Measurements from ENCODE around the gene VAMP8. TPM values are rescaled to one million over a fixed set of nuclear protein-coding genes. Genes with fewer than 3 reads are reported as not detected.

The VAMP8 gene
- total RNA-seq, 4 donors from 2014 or later: 23.3 to 48.7 (median 46.1) TPM

DNA sequence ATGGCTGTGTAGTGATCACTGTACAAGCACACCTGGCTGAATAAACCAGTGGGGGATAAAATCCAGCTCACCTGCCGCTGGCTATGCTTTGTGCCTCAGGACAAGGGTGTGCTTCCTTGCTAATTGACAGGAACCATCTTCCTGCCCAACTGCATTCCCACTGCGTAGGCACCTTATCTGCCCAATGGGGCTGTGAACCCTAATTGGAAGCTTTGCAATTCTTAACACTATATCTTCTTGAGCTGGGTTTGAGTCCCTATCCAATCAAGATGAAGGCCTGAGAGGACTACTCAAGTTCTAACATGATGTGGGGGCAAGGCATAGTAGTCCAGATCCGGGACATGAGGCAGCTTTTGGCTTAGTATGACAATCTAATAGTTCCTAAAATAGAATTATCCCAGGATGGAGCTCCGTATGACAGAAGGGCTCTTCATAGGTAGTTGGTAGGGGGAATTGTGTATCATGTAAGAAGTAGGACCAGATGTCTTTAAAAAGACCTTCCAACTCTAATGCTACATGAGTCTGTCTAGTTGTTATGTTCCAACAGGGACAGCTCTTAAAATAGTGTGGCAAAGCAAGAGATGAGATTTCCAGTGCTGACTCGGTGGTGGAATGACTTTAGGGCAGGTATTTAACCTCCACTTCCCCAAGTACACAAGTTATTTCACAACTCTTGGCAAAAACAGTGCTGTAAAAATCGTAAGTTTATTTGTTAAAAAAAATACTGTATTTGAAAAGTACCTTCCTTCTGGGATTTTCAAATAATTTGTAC lies 27.4 kb downstream of the VAMP8 start:
- DNase-seq (ENCODE audit: low spot score) (no peak), ATAC-seq (ENCODE audit: low FRiP score) (no peak)
- TF ChIP-seq, protein P1, sequence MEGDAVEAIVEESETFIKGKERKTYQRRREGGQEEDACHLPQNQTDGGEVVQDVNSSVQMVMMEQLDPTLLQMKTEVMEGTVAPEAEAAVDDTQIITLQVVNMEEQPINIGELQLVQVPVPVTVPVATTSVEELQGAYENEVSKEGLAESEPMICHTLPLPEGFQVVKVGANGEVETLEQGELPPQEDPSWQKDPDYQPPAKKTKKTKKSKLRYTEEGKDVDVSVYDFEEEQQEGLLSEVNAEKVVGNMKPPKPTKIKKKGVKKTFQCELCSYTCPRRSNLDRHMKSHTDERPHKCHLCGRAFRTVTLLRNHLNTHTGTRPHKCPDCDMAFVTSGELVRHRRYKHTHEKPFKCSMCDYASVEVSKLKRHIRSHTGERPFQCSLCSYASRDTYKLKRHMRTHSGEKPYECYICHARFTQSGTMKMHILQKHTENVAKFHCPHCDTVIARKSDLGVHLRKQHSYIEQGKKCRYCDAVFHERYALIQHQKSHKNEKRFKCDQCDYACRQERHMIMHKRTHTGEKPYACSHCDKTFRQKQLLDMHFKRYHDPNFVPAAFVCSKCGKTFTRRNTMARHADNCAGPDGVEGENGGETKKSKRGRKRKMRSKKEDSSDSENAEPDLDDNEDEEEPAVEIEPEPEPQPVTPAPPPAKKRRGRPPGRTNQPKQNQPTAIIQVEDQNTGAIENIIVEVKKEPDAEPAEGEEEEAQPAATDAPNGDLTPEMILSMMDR (IDR thresholded peaks at IDR 0.05): no peak

DNA sequence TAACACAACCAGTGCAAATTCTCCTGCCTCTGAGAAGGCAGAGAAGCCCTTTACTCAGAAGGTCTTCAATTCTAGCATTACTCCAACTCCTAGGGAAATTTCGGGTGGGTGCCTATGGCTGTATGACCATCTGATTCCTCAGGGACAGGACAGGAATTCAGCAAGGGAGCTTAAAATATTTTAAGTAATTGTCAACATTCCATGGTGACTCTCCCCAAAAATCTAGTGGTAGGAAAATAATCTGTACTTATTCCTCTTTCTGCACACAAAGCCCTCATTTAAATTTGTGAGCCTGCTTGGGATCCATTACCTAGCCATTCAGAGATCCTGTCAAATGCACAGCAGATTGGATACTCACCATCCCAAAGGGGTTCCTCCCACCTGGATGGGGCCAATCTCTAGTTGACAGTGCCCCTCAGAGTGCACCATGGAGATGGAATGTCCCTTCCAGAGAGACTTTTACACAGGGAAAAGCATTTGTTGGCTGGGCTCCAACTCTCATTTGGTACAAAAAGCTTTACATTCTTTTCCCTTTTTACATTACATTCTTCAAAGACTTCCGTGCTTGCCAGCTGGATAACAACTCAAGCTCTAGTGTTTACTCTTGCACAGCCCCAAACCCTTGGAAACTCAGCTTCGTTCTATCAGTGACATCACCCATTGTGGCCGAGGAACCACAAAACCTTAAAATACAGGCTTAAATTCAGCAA lies 28.2 kb downstream of the VAMP8 start:
- no peak for DNase-seq (ENCODE audit: low spot score)
- TF ChIP-seq, protein P1 (IDR thresholded peaks at IDR 0.05): no peak
- ATAC-seq (ENCODE audit: low FRiP score): no peak

DNA sequence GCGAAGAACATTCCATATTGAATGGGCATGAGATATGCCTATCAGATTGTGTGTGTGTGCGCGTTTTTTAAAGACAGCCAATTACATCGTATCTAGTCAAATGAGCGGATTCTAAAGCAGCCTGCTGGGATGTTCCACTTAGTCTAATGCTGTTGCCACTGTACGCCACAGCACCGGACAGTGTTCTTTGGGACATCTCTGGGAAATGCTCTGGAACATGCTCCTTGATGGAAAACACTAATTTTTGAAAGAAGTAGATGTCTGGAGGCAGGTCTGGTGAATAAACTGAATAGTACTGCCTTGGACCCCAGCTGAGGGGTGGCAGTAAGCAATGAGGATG lies 28.7 kb downstream of the VAMP8 start:
- DNase-seq (ENCODE audit: low spot score): no peak
- TF ChIP-seq, protein P1 (IDR thresholded peaks at IDR 0.05): no peak
- no peak for ATAC-seq (ENCODE audit: low FRiP score)

DNA sequence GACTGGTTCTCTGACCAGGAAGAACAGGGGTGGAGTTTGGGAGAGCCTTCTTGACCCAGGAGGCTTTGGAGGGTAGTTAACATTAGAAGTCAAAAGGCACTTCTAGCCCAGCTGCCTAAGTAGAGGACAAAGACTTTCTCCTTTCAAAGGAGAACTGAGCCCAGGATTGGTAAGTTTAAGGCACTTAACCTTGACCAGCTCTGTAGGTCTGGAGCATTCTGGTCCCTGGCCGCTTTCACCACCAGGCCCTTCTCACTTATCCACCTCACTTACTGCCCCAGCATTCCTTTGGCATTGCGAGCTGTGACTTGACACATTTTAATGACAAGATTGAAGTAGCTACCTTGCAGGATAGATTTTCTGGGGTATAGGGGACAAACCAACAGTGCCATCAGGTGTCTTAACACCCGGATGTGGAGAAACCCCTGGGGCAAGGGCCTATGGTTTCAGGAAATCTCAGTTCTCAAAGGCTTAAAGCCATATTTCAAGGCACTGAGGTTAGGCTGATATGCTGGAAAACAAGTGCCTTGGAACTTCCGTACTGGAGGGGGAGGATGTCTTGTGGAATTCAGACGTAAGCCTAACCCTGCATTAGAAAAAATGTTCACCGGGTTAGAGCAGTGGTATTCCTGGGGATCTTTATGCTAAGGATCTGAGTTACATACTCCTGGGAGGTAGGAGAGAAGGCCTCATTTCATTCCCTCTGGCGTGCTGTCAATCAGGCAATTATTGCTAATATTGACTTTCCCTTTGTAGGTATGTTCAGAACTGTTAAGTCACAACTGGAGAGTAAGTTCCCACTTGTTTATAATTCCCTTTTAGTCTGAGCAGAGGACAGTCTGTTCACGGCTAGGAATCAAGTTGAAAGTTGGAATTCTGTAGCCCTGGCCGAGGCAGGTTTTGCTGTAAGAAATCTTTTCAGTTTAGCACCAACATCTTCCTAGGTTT lies 30.2 kb downstream of the VAMP8 start:
- DNase-seq (ENCODE audit: low spot score): no peak
- TF ChIP-seq, protein P1 (IDR thresholded peaks at IDR 0.05): no peak
- no peak for ATAC-seq (ENCODE audit: low FRiP score)

DNA sequence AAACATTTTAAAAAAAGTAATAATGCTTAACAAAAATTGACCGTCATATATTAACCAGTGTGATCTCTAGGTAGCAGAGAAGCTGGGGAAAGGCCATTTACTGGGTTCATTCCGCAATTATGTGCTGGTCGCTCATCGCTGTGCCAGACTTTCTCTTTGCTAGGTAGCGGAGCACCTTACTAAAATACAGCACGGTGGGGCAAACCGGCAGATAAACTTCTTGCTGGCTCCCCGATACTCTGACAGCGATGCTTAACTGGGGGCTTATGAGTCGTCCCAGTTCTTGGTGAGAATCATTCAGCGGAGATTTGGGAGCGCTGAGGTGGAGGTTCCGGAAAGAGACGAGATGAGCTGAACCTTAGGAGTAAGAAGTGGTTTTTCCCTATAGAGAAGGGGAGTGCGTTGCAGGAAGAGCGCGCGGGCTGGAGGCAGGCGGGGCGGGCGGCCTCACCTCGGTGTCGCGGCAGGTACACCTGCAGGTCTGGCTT lies 33.9 kb downstream of the VAMP8 start:
- peak; percentile 5 for ATAC-seq (ENCODE audit: low FRiP score)
- DNase-seq (ENCODE audit: low spot score): no peak
- TF ChIP-seq, protein P1 (IDR thresholded peaks at IDR 0.05): no peak

DNA sequence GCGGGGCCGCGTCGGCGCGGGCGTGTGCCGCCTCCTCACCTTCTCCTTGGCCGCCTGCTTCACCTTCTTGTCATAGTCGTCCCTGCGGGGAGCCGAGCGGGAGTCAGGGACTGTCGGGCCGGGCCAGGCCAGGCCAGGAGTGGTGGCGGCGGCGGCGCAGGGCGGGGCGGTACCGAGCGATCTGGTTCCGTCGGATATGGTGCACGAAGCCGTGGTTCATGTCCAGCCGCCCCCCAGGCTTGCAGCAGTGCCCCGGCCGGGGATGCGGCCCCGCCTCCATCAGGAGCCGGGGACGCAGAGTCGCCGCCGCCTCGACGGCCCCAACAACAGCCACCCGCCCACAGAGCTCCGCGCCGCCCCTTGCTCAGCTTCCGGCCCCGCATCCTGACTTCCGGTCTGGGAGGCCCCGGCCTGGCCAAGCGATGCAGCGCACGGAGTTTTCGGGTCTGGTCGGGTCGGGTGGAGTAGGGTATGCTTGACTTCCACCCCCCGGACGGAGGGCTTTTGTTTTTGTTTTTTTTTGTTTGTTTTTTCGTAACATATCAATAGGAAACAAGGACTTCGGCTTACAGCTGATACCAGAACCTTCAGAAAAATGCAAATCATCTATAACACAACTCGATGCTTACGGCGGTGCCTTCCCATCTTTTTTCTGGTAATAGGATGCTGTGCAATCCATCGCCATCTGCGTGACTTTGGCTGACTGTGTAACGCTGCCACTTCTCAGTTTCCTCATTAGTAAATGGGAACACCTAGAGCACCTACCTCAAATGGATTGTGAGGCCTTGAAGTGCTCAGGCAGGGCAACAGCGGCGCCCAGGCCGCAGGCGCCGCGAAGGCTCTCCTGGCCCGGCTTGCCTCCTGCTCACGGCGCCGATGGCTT lies 34.6 kb downstream of the VAMP8 start, which contains the start of gene C2orf68:
C2orf68 (minus strand) TSS at position 362 of the 883 bp plus-strand sequence; CDS start at position 280, 82 bp downstream.
- DNase-seq (ENCODE audit: low spot score) (peak; percentile 82), ATAC-seq (ENCODE audit: low FRiP score) (peak; percentile 78)

More for the DNA sequence above, 34.6 kb downstream of the VAMP8 start, which contains the start of gene C2orf68:
- TF ChIP-seq, protein P1 (IDR thresholded peaks at IDR 0.05): no peak

Data from omental fat pad (tissue), 4 donors.